GM12878 (cell line): ENCODE results near the gene CAMTA1. TPM values are rescaled to one million over a fixed set of nuclear protein-coding genes. Genes with fewer than 3 reads are reported as not detected.

Experiments used
- ATF7 ChIP-seq: fragments of 450-650 bp; IDR thresholded peaks from 2 replicates; pipeline ENCODE4 v1.6.1; 2016; ENCODE audit warnings: low read depth, mild to moderate bottlenecking
- BACH1 ChIP-seq: fragments of 450-650 bp; IDR thresholded peaks from 2 replicates; pipeline ENCODE4 v1.6.1; 2017; ENCODE audit warnings: mild to moderate bottlenecking, borderline replicate concordance
- BHLHE40 ChIP-seq, 2 experiments: fragments of 450-650 bp in 1 of 2; IDR thresholded peaks; 2 replicates each; pipeline ENCODE4 v1.6.1; 2011 to 2017; ENCODE audit warnings: low read depth in 2 of 2, borderline replicate concordance in 1 of 2, improper control_type of control experiment in 1 of 2, low read length in 1 of 2, mild to moderate bottlenecking in 1 of 2
- CTCF ChIP-seq, 3 experiments: IDR thresholded peaks in 2 of 3; conservative IDR thresholded peaks in 1 of 3; 2 replicates each; pipeline ENCODE4 v1.5.1; 2011; ENCODE audit warnings: low read depth in 3 of 3, low read length in 3 of 3, mild to moderate bottlenecking in 3 of 3, control low read depth in 2 of 3, moderate library complexity in 2 of 3, inconsistent platforms in 1 of 3, mixed read lengths in 1 of 3; ENCODE audit not compliant: control insufficient read depth in 2 of 3, insufficient read depth in 1 of 3; ENCODE audit errors: extremely low read depth in 1 of 3
- EGR1 ChIP-seq, 2 experiments: IDR thresholded peaks; 1 replicate in 1 of 2; 2 replicates in 1 of 2; pipeline ENCODE4 v1.6.1; 2011 to 2012; ENCODE audit warnings: low read depth in 2 of 2, low read length in 2 of 2, borderline replicate concordance in 1 of 2, mild to moderate bottlenecking in 1 of 2, moderate library complexity in 1 of 2
- IRF3 ChIP-seq: fragments of 450-650 bp; IDR thresholded peaks from 2 replicates; pipeline ENCODE4 v1.6.1; 2014; ENCODE audit warnings: mild to moderate bottlenecking
- IRF4 ChIP-seq: IDR thresholded peaks from 2 replicates; pipeline ENCODE4 v1.6.1; 2011; ENCODE audit warnings: low read depth, low read length
- JUND ChIP-seq: IDR thresholded peaks from 2 replicates; pipeline ENCODE4 v1.6.1; 2012; ENCODE audit warnings: low read depth, mild to moderate bottlenecking, low read length, improper control_type of control experiment, moderate library complexity
- PAX5 ChIP-seq: IDR thresholded peaks from 2 replicates; pipeline ENCODE4 v1.6.1; 2011; ENCODE audit warnings: low read depth, low read length, borderline replicate concordance
- POLR2A ChIP-seq: IDR thresholded peaks from 2 replicates; pipeline ENCODE4 v1.6.1; 2011; ENCODE audit warnings: low read depth, mild to moderate bottlenecking, low read length
- RAD51 ChIP-seq: fragments of 450-650 bp; IDR thresholded peaks from 2 replicates; pipeline ENCODE4 v1.6.1; 2016; ENCODE audit warnings: moderate library complexity, mild to moderate bottlenecking, inconsistent platforms
- REST ChIP-seq: IDR thresholded peaks from 2 replicates; pipeline ENCODE4 v1.6.1; 2012; ENCODE audit warnings: mild to moderate bottlenecking, low read depth, low read length
- SP1 ChIP-seq: IDR thresholded peaks from one replicate; pipeline ENCODE4 v1.6.1; 2011; ENCODE audit warnings: low read depth, low read length
- TAF1 ChIP-seq: IDR thresholded peaks from 2 replicates; pipeline ENCODE4 v1.6.1; 2011; ENCODE audit warnings: mild to moderate bottlenecking, low read depth, low read length, borderline replicate concordance
- polyA plus RNA-seq, 11 experiments: library from polyadenylated mRNA; depleted of rRNA in 4 of 11; unstranded in 6 of 11; stranded (reverse) in 5 of 11; fragments of >200 nt; fragmentation: Nextera tagmentation in 4 of 11; fragmentation: Illumina TruSeq in 1 of 11; extraction: Ambion mirVana in 4 of 11; extraction: Trizol in 1 of 11; gene quantifications; 1 replicate in 1 of 11; 2 replicates in 10 of 11; pipeline versions ENCODE4 v1.2.1 to v1.2.3, GENCODE V29; 2011 to 2016; ENCODE audit warnings: inconsistent platforms in 2 of 11, missing spikeins in 2 of 11, low read depth in 1 of 11
- total RNA-seq, 4 experiments: library from RNA; depleted of rRNA in 3 of 4; stranded (reverse); fragments of >200 nt in 3 of 4; fragmentation: Illumina TruSeq in 1 of 4; extraction: Trizol in 1 of 4; gene quantifications; 2 replicates each; pipeline versions ENCODE4 v1.2.1 to v1.2.3, GENCODE V29; 2013 to 2021
- TF ChIP-seq, protein P1 (sequence below): fragments of 450-650 bp; IDR thresholded peaks from 2 replicates; pipeline ENCODE4 v1.6.1; 2018; ENCODE audit warnings: borderline replicate concordance, mild to moderate bottlenecking; ENCODE audit not compliant: partially characterized antibody
- TF ChIP-seq, protein P2 (sequence below): fragments of 450-650 bp; formaldehyde crosslinking; IDR thresholded peaks from 2 replicates; pipeline ENCODE4 v1.4.0; 2022; ENCODE audit warnings: mild to moderate bottlenecking, moderate library complexity

CAMTA1 gene
- total and polyA plus RNA-seq, 10 of the 15 experiments (the other 5 are each of a cell fraction or from before 2014, with no cell fraction given): 37.7 to 148 (median 76.4) TPM

DNA sequence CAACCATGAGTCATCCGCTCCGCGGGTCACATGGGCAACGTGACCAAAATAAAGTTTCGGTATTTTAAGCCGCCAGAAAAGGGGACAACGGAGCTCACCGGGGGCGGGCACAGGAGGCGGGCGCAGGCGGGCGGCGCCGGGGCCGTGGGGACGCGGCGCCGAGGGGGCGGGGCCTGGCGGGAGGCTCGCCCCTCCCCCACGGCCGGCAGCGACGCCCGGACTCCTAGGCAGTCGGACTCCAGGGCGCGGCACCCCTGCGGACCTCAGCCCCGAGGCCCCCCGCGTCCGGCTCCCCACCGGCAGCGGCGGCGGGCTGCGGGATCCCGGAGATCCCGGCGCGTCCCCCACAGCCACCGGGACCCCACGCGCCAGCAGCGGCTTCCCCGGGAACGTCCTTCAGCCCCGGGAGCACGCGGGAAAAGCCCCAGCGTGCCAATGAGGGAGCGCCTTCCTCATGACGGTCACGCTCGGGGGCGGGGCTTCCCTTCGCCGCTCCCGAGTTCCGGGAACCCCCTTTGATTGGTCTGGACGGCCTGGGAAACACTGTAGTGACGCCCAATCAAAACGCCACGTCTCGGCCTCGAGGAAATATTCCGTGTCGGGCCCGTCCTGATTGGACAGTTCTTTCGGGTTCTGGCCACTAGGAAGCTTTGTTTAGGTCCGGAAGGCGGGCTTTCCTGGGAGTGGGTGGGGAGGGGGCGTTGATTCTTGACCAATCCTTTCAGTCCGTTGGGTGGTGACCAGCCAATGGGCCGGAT, 515 bp upstream of the CAMTA1 start (continued):
- TF ChIP-seq RAD51 (peak; percentile 88), PAX5 (0 out of 2 replicates have a peak, but pooled peaks have one; percentile 67), BHLHE40 (IDR thresholded peaks at IDR 0.05; ENCODE audit: borderline replicate concordance in 1 of 2, low read depth in 2 of 2, low read length in 1 of 2) (peak; percentile 87 to 93), IRF4 (no peak), CTCF (IDR thresholded peaks at IDR 0.05 in 2 of 3, conservative IDR thresholded peaks at IDR 0.05 in 1 of 3; ENCODE audit: control insufficient read depth in 2 of 3, extremely low read depth in 1 of 3, insufficient read depth in 1 of 3, low read depth in 3 of 3, low read length in 3 of 3) (no peak), EGR1 (IDR thresholded peaks at IDR 0.05; ENCODE audit: borderline replicate concordance in 1 of 2, low read depth in 2 of 2, low read length in 2 of 2) (peak in 1 of 2 experiments; percentile 84; a peak in 1 of 3 replicates), ATF7 (0 out of 2 replicates have a peak, but pooled peaks have one; percentile 9), IRF3 (peak; percentile 94), REST (no peak), BACH1 (peak; percentile 96), POLR2A (peak; percentile 85), JUND (peak; percentile 51; the same call in 1 of the 2 replicates), TAF1 (peak; percentile 69; the same call in 1 of the 2 replicates), SP1 (peak; percentile 99)
- TF ChIP-seq, protein P1, sequence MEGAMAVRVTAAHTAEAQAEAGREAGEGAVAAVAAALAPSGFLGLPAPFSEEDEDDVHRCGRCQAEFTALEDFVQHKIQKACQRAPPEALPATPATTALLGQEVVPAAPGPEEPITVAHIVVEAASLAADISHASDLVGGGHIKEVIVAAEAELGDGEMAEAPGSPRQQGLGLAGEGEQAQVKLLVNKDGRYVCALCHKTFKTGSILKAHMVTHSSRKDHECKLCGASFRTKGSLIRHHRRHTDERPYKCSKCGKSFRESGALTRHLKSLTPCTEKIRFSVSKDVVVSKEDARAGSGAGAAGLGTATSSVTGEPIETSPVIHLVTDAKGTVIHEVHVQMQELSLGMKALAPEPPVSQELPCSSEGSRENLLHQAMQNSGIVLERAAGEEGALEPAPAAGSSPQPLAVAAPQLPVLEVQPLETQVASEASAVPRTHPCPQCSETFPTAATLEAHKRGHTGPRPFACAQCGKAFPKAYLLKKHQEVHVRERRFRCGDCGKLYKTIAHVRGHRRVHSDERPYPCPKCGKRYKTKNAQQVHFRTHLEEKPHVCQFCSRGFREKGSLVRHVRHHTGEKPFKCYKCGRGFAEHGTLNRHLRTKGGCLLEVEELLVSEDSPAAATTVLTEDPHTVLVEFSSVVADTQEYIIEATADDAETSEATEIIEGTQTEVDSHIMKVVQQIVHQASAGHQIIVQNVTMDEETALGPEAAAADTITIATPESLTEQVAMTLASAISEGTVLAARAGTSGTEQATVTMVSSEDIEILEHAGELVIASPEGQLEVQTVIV: peak; percentile 77
- TF ChIP-seq, protein P2, sequence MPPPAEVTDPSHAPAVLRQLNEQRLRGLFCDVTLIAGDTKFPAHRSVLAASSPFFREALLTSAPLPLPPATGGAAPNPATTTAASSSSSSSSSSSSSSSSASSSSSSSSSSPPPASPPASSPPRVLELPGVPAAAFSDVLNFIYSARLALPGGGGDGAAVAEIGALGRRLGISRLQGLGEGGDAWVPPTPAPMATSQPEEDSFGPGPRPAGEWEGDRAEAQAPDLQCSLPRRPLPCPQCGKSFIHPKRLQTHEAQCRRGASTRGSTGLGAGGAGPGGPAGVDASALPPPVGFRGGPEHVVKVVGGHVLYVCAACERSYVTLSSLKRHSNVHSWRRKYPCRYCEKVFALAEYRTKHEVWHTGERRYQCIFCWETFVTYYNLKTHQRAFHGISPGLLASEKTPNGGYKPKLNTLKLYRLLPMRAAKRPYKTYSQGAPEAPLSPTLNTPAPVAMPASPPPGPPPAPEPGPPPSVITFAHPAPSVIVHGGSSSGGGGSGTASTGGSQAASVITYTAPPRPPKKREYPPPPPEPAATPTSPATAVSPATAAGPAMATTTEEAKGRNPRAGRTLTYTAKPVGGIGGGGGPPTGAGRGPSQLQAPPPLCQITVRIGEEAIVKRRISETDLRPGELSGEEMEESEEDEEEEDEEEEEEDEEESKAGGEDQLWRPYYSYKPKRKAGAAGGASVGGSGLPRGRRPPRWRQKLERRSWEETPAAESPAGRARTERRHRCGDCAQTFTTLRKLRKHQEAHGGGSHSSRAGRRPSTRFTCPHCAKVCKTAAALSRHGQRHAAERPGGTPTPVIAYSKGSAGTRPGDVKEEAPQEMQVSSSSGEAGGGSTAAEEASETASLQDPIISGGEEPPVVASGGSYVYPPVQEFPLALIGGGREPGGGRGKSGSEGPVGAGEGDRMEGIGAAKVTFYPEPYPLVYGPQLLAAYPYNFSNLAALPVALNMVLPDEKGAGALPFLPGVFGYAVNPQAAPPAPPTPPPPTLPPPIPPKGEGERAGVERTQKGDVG (CRISPR knock-in tag): no peak
